Measurements from ENCODE around the gene EAPP.
A peak's percentile ranks its signal among the peaks of the same experiment; 100 is the strongest.
"Not testable (repeated sequence)": the region's sequence is repeated elsewhere in the genome, so short reads cannot be mapped to it uniquely, and the experiment has no call there.

The EAPP gene, protein sequence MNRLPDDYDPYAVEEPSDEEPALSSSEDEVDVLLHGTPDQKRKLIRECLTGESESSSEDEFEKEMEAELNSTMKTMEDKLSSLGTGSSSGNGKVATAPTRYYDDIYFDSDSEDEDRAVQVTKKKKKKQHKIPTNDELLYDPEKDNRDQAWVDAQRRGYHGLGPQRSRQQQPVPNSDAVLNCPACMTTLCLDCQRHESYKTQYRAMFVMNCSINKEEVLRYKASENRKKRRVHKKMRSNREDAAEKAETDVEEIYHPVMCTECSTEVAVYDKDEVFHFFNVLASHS

DNA sequence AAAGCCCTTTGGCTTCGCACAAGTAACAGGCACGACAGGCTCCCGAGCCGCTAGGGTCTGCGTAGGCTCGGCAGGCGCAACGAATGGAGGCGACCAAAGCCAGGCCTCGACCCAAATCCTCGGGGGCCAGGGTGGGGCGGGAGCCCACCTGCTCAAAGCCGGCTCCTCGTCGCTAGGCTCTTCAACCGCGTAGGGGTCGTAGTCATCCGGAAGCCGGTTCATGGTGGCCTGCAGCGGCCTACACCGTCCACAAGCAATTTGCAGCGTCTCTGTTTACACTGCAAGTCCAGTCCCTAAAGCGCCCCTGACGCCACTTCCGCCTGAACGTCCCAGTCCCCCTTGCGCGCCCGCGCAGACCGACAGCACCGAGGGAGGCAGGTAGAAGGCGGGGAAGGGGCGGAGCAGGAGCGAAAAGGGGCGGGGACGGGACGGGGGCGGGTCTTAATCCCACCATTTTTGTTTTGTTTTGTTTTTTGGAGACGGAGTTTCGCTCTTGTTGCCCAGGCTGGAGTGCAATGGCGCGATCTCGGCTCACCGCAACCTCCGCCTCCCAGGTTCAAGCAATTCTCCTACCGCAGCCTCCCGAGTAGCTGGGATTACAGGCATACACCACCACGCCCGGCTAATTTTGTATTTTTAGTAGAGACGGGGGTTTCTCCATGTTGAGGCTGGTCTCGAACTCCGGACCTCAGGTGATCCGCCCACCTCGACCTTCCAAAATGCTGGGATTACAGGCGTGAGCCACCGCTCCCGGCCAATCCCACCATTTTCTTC lies at the start of gene EAPP:
TSS of gene EAPP (minus strand) at position 295 of the 774 bp plus-strand sequence. CDS start at position 222, 73 bp downstream.
- Mint-ChIP-seq H3K4me3 (peak within 1 kb of the TSS; percentile 99), H3K9me3 (no peaks in the 10 kb centered on the region), H3K27me3 (no peaks in the 10 kb centered on the region), H3K4me1 (peaks cover 39% of the 10 kb centered on the region), H3K27ac (peak within 1 kb of the TSS; percentile 99), H3K36me3 (no peaks in the 10 kb centered on the region)

DNA sequence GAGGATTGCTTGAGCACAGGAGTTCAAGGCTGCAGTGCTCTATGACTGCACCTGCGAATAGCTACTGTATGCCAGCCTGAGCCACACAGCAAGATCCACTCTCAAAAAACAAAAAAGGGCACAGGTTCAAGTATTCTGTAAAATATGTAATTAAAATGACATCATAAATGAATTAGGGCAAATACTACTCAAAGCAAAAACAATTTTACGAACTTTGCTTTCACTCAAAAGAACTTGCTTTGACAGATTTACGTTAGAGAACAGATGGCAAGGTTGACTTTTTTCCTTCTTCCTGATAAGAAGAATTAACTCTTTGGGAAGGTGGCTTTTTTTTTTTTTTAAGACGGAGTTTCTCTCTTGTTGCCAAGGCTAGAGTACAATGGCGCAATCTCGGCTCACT lies 44.0 kb upstream of the EAPP start:
- H3K4me3 Mint-ChIP-seq, result no peak overlapping the region
- H3K36me3 Mint-ChIP-seq, result peaks cover 9% of the 10 kb centered on the region
- H3K27ac Mint-ChIP-seq, result no peak overlapping the region
- no peaks in the 10 kb centered on the region for H3K27me3 Mint-ChIP-seq
- H3K4me1 Mint-ChIP-seq, result peaks cover 3% of the 10 kb centered on the region
- H3K9me3 Mint-ChIP-seq, result no peaks in the 10 kb centered on the region

DNA sequence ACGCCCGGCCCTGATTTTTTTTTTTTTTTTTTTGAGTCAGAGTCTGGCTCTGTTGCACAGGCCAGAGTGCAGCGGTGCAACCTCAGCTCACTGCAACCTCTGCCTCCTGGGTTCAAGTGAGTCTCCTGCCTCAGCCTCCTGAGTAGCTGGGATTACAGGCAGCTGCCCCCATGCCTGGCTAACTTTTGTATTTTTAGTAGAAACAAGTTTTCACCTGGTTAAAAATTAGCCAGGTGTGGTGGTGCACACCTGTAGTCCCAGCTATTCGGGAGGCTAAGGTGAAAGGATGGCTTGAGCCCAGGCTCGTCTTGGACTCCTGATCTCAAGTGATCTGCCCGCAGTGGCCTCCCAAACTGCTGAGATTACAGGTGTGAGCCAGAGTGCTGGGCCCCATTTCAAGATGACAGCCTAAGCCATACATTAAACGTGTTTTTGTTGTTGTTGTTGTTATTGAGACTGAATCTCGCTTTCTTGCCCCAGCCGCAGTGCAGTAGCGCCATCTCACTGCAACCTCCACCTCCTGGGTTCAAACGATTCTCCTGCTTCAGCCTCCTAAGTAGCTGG lies 42.7 kb upstream of the EAPP start:
- no peak overlapping the region for H3K27ac Mint-ChIP-seq
- no peak overlapping the region for H3K4me3 Mint-ChIP-seq
- peaks cover 11% of the 10 kb centered on the region for H3K36me3 Mint-ChIP-seq
- H3K4me1 Mint-ChIP-seq, result peaks cover 3% of the 10 kb centered on the region
- no peaks in the 10 kb centered on the region for H3K27me3 Mint-ChIP-seq
- H3K9me3 Mint-ChIP-seq, result no peaks in the 10 kb centered on the region

DNA sequence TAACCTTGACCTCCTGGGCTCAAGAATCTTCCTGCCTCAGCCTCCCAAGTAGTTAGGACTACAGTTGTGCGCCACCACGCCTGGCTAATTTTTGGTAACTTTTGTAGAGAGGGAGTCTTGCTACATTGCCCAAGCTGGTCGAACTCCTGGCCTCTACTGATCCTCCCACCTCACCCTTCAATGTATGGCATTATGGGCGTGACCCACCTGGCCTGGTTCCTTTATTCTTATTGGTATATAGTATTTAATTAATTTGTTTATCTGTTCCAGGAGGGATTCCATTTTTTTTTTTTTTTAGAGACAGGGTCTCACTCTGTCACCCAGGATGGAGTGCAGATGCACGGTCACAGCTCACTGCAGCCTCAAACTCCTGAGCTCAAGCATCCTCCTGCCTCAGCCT lies 40.9 kb upstream of the EAPP start:
- H3K27ac Mint-ChIP-seq, result no peak overlapping the region
- peaks cover 3% of the 10 kb centered on the region for H3K4me1 Mint-ChIP-seq
- no peak overlapping the region for H3K4me3 Mint-ChIP-seq
- H3K9me3 Mint-ChIP-seq, result no peaks in the 10 kb centered on the region
- H3K36me3 Mint-ChIP-seq, result peaks cover 11% of the 10 kb centered on the region
- H3K27me3 Mint-ChIP-seq, result no peaks in the 10 kb centered on the region

DNA sequence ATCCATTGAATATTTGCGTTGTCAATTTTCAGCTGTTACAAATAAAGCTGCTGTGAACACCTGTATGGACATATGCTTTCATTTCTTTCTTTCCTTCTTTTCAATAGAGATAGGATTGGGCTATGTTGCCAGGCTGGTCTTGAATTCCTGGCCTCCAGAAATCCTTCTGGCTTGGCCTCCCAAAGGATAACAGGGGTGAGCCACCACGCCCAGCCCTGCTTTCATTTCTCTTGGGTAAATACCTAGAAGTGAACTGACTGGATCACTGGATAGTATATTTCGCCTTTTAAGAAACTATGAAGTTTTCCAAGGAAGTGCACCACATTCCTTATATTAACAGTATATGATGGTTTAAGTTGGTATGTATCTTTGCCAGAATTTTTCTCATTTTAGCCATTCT lies 32.3 kb upstream of the EAPP start:
- Mint-ChIP-seq H3K27me3 (no peaks in the 10 kb centered on the region), H3K4me3 (no peak overlapping the region), H3K9me3 (no peaks in the 10 kb centered on the region), H3K27ac (no peak overlapping the region), H3K4me1 (no peaks in the 10 kb centered on the region), H3K36me3 (peaks cover 2% of the 10 kb centered on the region)

DNA sequence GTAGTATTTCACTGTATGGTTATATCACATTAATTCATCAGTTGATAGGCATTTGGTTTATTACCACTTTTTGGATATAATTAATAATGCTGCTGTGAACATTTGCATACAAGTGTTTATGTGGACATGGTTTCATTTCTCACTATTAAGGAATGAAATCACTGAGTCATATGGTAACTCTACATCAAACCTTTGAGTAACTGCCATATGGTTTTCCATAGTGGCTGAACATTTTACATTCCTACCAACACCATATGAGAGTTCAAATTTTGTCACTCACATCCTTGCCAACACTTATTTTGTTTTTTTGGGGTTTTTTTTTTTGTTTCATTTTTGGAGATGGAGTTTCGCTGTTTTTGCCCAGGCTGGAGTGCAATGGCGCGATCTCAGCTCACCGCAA lies 30.2 kb upstream of the EAPP start:
- Mint-ChIP-seq H3K27ac (no peak overlapping the region), H3K9me3 (no peaks in the 10 kb centered on the region), H3K4me1 (no peaks in the 10 kb centered on the region), H3K36me3 (peaks cover 3% of the 10 kb centered on the region), H3K27me3 (no peaks in the 10 kb centered on the region), H3K4me3 (no peak overlapping the region)

DNA sequence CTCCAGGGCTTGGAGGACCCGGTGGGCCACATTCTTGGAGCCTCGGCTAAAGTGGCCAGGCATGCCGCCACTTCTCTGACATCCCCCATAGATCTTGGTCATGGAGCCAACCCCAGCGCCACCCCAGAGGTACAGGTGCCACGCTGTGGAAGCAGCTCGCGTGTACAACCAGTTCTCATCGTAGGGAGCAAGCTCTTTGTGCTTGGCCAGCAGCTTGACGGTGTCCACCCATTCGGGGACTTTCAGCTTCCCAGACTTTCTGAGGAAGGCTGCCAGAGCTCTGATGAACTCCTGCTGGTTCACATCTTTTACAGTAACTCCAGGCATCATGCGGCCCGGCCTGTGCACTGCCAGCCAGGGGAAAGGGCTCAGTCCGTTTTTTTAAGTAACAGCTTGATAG lies 29.3 kb upstream of the EAPP start:
- Mint-ChIP-seq H3K27me3 (no peaks in the 10 kb centered on the region), H3K36me3 (peaks cover 3% of the 10 kb centered on the region), H3K4me3 (no peak overlapping the region), H3K9me3 (no peaks in the 10 kb centered on the region), H3K4me1 (no peaks in the 10 kb centered on the region), H3K27ac (no peak overlapping the region)

DNA sequence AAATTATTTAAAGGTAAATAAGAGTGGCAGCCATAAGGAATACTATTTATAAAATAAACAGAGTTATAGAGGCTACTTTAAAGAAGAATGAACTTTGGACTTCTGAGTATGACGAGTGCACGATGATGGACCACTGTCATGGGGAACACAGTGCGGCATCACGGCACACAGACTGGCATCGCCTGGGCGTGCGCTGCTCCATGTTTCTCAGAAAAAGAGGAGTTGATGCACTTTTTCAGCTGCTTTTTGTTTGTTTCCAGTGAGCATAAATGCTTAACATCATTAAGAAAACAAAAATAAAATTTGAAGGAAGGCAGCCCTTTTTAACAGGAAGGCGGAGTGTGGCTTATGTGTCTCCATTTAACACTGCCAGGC lies 23.3 kb upstream of the EAPP start:
- H3K4me3 Mint-ChIP-seq, result no peak overlapping the region
- no peak overlapping the region for H3K27ac Mint-ChIP-seq
- H3K27me3 Mint-ChIP-seq, result no peaks in the 10 kb centered on the region
- peaks cover 1% of the 10 kb centered on the region for H3K36me3 Mint-ChIP-seq
- no peaks in the 10 kb centered on the region for H3K9me3 Mint-ChIP-seq
- H3K4me1 Mint-ChIP-seq, result no peaks in the 10 kb centered on the region

DNA sequence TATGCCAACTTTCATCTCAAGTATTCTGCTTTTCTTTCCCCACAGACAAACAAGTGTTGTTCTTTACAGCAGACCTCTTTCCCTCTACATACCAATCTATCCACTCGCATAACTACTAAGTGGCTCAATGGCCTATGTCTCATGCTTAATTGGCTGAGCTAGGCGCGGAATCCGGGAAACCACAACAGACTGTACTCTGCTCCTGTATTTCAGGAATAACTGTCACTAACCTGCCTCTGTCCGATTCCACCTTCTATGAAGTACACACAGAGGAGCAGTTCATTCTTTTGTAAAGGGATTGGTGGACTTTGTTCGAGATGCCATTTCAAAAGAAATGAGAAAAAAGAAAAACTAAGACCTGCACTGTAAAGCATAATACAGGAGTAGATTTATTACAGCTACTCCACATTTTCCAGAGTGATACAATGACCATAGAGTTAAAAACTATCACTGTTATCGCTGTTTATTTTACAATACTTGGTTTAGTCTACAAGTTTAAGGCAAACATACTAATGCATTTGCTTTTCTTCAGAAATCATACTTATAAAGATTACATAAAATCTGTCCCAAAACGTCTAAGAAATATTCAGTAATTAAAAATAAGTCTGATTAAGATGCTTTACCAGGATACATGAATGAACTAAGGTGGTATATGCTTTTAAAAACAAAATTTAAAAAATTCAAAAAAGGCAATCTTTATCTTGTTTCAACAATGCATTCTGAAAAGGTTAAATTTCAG lies 22.7 kb upstream of the EAPP start:
- not testable (repeated sequence) for H3K9me3 Mint-ChIP-seq, H3K27me3 Mint-ChIP-seq, H3K27ac Mint-ChIP-seq, H3K4me1 Mint-ChIP-seq, H3K36me3 Mint-ChIP-seq, H3K4me3 Mint-ChIP-seq

DNA sequence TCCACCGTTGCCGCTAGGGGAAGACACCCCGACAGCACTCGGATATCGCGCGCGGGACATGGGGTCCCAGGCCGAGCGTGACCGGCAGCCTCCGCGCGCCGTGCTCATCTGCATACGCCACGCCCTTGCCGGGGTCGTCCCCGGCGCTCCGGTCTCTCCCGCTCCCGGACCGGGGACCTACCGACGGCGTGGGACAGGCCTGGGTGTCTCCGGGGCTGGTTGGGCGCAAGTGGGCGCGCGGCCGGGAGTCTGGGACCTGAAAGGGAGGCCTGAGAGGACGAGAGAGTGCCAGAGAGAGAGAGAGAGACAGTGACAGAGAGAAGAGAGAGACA lies 17.0 kb upstream of the EAPP start:
- H3K4me1 Mint-ChIP-seq, result peaks cover 16% of the 10 kb centered on the region
- not testable (repeated sequence) for H3K9me3 Mint-ChIP-seq

DNA sequence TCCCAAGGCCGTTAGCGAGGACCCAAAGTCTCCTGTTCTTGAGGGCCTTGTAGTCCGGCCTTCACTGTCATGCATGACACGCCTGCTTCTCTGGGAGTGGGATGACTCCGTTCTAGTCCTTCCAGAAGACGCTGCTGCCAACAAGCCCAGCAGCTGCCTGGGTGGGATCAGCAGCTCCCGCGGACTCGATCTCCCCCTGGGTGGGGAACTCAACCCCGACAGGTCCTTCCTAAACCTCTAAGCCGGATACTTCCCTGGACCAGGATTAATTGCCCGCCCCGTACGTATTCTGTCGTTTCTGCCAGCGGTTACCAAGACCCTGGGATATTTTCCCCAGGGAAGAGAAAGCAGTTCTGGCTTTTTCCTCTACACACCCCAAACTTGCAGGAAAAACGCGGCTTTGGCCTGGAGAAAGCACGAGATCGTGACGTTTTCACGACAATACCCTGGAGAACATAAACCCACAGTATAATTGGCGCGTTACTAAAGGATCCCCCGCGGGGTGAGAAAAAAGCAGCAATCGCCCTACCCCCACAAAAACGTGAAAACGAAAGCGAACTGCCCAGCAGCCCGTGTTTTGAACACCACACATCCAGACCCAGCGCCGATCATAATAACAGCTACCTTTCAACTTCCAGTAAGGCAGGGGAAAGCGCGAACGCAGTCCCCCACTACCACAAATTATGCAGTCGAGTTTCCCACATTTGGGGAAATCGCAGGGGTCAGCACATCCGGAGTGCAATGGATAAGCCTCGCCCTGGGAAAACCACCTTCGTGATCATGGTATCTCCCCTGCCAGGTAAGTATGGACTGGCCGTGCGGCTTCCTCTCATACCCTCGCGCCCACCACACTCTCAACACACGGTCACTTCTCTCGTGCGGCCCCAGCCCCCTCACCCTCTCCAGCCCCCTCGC lies 16.3 kb upstream of the EAPP start:
- H3K4me3 Mint-ChIP-seq, H3K36me3 Mint-ChIP-seq, H3K27ac Mint-ChIP-seq, H3K27me3 Mint-ChIP-seq, H3K9me3 Mint-ChIP-seq: not testable (repeated sequence)
- H3K4me1 Mint-ChIP-seq, result peaks cover 18% of the 10 kb centered on the region

More for the DNA sequence above, 17.0 kb upstream of the EAPP start:
- H3K36me3 Mint-ChIP-seq, H3K4me3 Mint-ChIP-seq, H3K27me3 Mint-ChIP-seq, H3K27ac Mint-ChIP-seq: not testable (repeated sequence)

DNA sequence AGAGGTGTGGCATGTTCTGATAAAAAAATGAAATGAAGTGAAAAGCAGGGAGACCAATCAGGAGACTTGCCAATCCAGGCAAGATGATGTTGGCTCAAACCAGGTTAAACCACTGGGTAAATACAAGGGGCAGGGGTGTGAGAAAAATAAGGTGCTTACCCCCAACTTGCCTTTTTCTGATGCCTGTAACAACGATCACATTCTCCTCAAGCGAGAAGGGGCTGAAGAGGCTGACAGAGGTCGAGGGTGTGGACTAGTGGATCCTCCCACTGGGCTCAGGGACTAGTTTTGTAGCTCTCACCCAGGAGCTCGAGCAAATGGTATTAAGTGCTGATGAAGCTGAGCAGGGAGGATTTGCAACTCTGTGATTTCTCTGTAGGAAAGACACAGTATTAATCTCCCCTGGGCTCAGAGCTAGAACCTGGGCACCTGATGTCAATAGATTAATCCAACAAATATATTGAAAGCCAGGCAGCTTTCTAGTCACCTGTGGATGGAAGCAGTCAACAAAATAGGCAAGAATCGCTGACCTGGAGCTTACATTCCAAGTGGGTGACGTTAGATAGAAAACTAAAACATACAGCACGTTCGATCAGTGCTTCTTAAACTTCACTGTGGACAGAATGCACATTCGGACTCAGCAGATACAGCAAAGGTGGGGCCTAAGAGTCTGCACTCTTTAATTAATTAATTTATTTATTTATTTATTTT lies 15.2 kb upstream of the EAPP start:
- Mint-ChIP-seq H3K4me3 (peak overlapping the region; percentile 68), H3K4me1 (peaks cover 18% of the 10 kb centered on the region), H3K27ac (peak overlapping the region; percentile 55), H3K36me3 (no peaks in the 10 kb centered on the region), H3K9me3 (no peaks in the 10 kb centered on the region), H3K27me3 (no peaks in the 10 kb centered on the region)

DNA sequence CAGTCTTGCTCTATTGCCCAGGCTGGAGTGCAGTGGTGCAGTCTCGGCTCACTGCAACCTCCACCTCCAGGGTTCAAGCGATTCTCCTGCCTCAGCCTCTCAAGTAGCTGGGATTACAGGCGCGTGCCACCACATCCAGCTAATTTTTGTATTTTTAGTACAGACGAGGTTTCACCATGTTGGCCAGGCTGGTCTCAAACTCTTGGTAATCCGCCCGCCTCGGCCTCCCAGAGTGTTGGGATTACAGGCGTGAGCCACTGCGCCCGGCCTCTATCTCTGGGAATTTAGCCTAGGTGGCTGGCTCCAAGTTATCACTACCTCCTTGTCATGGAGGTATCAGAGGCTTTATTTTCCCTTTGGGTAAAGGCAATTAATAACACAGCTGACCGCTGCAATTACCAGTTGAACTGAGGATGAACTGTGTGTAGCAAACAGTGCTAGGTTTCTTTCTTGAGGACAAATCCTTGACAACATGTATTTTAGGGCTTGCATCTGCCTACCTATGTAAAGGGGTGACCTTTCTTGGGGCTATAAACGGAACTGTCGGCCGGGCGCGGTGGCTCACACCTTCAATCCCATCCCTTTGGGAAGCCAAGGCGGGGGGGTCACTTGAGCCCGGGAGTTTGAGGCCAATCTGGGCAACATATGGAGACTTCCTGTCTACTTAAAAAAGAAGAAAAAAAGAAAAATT lies 9.9 kb upstream of the EAPP start:
- H3K9me3 Mint-ChIP-seq, H3K36me3 Mint-ChIP-seq, H3K4me3 Mint-ChIP-seq, H3K27me3 Mint-ChIP-seq, H3K27ac Mint-ChIP-seq: not testable (repeated sequence)
- H3K4me1 Mint-ChIP-seq, result peaks cover 13% of the 10 kb centered on the region

DNA sequence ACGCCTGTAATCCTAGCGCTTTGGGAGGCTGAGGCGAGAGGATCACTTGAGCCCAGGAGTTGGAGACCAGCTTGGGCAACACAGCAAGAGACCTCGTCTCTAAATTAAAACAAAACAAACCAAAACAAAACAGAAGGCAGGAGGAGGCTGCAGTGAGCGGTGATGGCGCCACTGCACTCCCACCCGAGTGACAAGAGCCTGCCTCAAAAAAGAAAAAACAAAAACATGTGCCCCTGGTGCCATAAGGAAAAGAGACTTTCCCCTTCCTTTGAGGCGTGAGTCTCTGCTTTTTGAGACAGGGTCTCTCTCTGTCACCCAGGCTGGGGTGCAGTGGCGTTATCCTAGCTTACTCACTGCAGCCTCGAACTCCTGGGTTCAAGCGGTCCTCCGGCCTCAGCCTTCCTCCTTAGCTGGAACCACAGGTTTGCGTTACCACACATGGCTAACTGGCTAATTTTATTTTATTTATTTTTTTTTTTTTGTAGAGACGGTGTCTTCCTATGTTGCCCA lies 9.0 kb upstream of the EAPP start:
- Mint-ChIP-seq H3K27me3 (no peaks in the 10 kb centered on the region), H3K36me3 (no peaks in the 10 kb centered on the region), H3K4me3 (no peak overlapping the region), H3K4me1 (peaks cover 7% of the 10 kb centered on the region), H3K27ac (no peak overlapping the region), H3K9me3 (no peaks in the 10 kb centered on the region)

Data from activated naive CD4-positive, alpha-beta T cell treated with anti-CD3 and anti-CD28 coated beads, Interleukin-2, amount 50 U/mL, for 24 hours (primary cell).